Ecto neural progenitor cell (in vitro differentiated cells): ENCODE results near the gene TTLL11.

Experiments used
- DNase-seq: peaks from one replicate; pipeline ENCODE4 v3.0.0-alpha.2; 2018; ENCODE audit warnings: low spot score

The TTLL11 gene

GRCh38 chr9:121852651-121853616 is 240.2 kb downstream of the TTLL11 start:
- DNase-seq, result no peak

GRCh38 chr9:121852241-121852640 is 240.9 kb downstream of the TTLL11 start:
- DNase-seq, result no peak

- no peak for DNase-seq
These were observed 241.4 kb downstream of the TTLL11 start for GRCh38 chr9:121851641-121852091.

DNA sequence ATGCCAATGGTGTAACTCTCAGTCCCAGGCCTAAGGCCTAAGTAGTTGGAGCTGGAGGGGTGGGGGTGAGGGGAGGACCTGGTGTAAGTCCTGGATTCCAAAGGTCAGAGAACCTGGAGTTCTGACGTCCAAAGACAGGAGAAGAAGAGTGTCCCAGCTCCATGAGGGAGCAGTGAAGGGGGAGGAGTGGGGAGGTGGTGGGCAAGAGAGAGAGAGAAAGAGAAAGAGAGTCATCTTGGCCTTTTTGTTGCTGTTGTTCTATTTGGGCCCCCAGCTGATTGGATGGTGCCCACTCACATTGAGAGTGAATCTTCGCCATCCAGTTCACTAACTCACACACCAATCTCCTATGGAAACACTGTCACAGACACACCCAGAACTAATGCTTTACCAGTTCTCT is 242.7 kb downstream of the TTLL11 start:
- DNase-seq, result no peak

DNA sequence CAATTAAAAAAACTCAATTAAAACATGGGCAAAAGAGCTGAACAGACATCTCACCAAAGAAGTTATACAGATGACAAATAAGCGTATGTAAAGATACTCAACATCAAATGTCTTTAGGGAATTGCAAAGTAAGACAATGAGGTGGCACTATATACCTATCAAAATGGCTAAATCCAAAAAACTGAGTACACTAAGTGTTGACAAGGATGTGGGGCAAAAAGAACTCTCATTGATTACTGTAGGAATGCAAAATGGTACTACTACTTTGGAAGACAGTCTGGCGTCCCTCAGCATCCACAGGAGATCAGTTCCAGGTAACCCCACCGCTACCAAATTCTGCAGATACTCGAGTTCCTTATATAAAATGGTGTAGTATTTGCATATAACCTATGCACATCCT is 243.6 kb downstream of the TTLL11 start:
- DNase-seq, result no peak

GRCh38 chr9:121844562-121844961 is 248.5 kb downstream of the TTLL11 start:
- no peak for DNase-seq

DNA sequence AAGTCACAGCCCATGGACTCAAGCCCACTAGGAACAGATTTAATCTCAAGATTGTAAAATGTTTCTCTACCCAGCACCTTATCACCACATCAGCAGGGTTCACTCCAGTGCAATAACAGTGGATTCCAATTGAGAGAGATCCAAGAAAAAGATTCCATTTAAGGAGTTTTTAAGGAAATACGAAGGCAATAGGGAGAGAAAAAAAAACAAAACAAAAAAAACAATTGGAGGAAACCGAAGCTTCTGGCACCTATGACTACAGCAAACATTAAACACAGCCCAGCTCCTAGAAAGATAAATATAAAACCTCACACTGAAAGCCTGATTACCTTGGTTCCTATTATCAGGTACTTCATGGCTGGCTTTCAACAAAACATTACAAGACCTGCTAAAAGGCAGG is 249.0 kb downstream of the TTLL11 start:
- no peak for DNase-seq

DNA sequence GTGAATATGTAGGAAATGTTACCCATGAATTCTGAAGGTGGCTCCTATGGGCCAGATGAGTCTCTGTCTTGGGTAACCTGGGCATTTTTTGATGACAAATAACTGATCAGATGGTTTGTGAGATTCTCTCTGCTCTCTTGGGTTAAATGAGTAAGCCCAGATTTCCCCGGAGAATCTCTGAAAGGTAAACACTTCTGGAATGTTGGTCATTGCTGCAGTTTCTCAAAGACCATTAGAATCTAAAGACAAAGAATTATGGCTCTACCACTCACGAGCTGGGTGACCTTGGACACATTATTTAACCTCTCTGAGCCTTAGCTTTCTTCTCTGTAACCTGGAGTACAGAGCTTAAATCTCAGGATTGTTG is 250.5 kb downstream of the TTLL11 start:
- no peak for DNase-seq

DNA sequence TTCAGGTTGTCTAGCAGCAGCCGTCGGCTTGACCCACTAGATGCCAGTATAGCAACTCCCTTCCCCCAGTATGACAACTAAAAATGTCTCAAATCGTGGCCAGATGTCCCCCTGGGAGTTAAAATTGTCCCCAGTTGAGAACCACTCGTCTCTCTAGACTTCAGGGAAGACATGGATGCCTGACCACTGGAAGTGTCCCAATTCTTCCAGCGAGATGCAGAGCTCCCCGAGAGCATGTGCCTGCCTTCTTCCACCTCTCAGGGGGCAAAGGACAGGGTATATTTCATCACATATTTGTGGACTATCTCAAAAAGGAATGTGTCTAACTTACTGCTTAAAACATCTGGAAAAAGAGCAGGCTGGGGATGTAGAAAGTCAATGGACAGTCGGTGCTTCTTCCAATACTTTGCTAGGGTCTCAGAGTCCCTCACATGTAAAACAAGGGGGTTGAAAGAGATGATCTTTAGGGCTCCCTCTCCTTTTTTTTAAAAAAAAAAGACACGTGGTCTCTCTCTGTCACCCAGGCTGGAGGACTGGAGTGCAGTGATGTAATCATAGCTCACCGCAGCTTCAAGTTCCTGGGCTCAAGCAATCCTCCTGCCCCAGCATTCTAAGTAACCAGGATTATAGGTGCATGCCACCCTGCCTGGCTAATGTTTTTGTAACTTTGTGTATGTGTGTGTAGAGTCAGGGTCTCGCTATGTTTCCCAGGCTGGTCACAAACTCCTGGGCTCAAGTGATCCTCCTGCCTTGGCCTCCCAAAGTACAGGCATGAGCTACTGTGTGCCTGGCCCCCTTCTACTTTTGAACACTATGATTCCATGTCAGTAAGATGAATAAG is 251.1 kb downstream of the TTLL11 start:
- peak; percentile 12 for DNase-seq

GRCh38 chr9:121840838-121841760 is 252.0 kb downstream of the TTLL11 start:
- DNase-seq, result peak; percentile 36

- DNase-seq, result peak; percentile 30
These were observed 253.2 kb downstream of the TTLL11 start for GRCh38 chr9:121839726-121840500.

DNA sequence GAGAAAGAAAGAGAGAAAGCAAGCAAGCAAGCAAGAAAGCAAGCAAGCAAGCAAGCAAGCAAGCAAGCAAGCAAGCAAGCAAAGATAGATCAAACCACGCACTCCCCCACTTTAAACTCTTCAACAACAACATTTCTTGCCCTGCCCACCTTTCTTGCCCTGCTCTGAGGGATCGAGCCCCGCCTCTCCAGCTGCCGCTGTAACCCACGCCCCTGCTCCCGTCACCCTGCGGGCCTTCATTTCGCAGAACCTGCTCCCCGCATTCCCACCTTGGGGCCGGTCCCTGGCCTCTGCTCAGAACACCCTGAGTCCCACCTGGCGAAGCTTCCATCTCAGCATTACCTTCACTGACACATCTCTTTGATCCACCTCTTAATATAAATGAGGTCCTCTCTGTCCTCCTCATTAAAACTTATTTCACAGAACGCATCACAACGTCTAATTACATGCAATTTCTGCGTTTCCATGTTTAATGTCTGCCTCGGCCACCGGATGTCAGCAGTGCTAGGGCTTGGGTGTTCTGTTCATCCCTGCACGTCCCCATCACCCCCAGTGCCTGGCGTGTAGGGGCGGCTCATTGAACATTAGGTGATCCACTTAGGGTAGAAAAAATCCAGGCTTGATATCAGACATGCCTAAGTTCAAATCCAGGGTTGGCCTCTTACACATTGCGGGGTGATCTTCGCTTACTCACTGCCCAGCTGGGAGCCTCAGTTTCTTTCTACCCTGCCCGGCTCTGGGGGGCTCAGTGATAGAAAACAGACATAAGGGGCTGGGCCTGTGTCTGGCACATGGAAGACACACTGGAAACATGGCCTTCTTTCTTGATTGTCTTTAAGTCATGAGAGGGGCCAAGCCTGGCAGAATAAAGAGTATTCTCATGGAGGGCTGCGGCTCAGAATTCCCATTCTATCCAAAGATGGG is 254.1 kb downstream of the TTLL11 start:
- peak; percentile 48 for DNase-seq

DNA sequence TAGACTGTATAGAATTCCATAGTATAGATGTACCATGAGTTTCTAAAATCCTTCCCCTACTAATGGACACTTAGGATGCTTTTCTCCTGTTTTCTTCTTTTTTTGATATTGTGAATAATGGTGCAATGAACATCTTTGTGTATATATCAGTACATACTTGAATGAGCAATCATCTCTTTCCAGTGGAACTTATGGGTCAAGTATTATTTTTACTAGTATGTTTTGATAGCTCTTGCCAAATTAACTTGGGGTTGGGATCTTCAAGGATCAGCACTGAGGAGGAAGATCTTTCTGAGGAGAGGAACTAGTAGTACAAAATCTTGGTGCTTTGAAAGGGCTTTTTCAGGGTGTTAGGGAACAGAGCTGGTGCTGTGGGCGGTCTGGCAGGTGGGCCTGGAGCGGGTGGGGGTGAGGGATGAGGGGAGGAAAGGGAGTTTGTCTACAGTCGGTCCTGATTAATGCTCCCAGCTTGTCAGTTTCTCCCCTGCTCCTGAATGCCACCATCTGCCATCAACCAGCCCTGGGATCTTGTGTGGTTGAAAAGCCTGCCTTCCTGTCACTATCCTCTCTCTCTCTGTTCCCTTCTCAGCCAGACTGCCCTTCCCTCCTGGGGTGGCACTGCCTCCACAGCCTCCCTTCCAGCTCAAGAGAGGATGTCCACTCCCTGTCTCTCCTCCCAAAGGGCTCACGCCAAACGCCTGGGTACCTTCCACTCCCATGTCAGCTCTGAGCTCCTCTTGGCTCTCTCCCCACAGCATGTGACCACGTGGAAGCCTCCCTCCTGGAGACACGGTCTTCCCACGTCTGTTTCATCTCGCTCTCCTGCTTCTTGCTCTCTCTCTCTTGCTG is 255.8 kb downstream of the TTLL11 start:
- peak; percentile 29 for DNase-seq

DNA sequence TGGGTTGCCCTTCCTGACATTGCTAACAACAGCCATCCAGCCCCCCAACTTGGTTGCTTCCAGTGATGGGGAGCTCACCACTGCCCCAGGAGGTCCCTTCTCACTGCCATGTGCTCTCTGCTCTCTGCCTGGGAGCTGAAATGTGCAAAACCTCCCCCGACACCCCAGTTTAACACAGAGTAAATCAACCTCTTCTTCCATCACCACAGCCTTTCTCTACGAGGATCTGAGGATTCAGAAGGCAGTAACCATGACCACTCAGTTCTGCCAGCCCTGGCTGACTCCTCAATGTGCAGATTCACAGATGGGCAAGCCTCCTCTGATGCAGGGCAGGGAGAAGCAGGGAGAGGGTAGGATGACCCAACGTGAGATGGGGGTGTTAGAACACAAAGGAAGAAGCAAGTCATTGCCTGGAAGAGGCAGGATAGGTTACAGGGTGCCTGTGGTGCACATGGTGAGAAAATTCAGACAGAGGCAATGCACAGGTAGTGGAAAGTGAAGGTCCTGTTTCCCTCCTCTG is 256.7 kb downstream of the TTLL11 start:
- peak; percentile 27 for DNase-seq

DNA sequence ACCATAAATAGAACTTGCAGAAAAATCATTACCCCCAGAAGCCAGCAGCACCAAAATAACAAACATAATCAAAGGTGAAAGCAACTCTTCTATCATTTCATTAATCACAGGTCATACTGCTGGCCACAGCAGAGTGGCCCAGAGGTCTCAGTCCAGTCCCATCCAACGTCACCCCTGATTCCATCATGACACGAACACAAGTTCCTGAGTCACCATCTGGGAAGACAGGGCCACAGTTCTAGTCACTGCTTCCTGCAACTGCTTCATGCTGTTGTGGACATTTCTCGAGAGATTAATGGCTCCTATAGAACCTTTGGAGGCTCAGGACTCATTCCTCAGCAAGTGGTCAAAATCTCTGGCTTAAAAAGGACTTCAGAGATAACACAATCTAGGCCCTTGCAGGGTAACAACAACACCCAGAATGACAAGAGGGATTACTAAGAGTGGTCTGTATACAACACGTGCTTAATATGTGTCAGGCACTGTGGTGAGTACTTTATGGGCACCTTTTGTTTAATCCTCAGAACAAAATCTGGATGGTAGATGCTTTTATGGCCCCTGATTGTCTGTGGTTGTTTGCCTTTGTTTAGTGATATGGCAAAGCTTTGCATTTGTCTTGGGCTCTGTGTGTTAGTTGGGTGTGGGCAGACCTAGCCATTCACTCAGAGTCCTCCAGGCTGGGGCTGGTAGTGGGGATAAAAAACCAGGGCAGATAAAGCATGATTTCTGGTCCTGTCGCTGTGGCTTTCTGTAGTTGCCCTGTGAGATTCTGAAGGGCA is 257.3 kb downstream of the TTLL11 start:
- peak; percentile 32 for DNase-seq

DNA sequence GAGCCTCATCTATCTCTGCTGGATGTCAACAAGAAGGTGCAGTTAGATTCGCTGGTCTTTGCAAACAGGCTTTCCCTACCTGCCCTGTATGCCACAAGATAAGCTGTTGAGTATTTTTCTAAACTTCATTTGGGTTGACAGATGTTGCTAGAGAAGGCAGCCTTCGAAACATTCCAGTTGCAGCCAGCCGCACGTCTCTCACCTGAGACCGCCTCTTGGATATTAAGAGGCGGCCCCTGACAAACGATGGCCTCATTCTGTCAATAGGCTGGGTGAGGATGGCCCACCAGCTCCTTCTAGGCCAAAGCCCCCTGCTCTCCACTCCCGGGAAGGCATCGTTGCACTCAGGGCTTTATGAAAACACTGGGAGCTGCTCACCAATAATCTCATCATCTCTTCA is 260.0 kb downstream of the TTLL11 start:
- DNase-seq, result no peak

DNA sequence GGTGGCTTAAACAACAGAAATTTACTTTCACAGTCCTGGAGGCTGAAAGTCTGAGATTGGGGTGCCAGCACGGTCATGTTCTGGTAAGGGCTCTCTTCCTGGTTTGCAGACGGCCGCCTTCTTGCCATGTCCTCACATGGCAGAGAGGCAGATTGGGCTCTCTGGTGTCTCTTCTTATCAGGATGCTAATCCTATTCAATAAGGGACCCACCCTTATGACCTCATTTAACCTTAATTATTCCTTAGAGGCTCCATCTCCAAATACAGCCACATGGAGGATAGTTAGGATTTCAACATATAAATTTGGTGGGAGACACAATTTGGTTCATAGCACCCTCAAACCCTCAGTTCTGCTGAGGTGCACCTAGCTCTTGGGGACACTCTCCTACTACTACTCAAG is 261.2 kb downstream of the TTLL11 start:
- DNase-seq, result no peak
